Heart right ventricle (tissue), 16 donors: Measurements from ENCODE around the gene CACNA2D2. TPM values are rescaled to one million over a fixed set of nuclear protein-coding genes. Genes with fewer than 3 reads are reported as not detected.

ENCODE experiments used
- ATAC-seq, 8 donors: fragments of 200-7000 bp; cut with Tn5 transposase; one replicate each; pipeline ENCODE4 v1.9.1; 2020; ENCODE audit warnings: mild to moderate bottlenecking in 8 of 8, moderate library complexity in 8 of 8, moderate number of reproducible peaks in 1 of 8
- DNase-seq, 2 donors: peaks; one replicate each; pipeline ENCODE4 v3.0.0-alpha.2; 2020
- H3K27ac ChIP-seq, 10 donors: fragments of 200-600 bp; sonication (generic) in 2 of 10; one replicate each; pipeline versions ENCODE4 v1.5.0 to v1.8.0; 2020 to 2022; ENCODE audit warnings: mild to moderate bottlenecking in 3 of 10
- H3K27me3 ChIP-seq, 7 donors: fragments of 200-600 bp; one replicate each; pipeline ENCODE4 v1.8.0; 2021 to 2022; ENCODE audit warnings: mild to moderate bottlenecking in 2 of 7
- H3K36me3 ChIP-seq, 9 donors: fragments of 200-600 bp; sonication (generic) in 1 of 9; one replicate each; pipeline versions ENCODE4 v1.5.0 to v1.8.0; 2020 to 2022; ENCODE audit warnings: mild to moderate bottlenecking in 2 of 9
- H3K4me1 ChIP-seq, 9 donors: fragments of 200-600 bp; sonication (generic) in 1 of 9; one replicate each; pipeline versions ENCODE4 v1.5.0 to v1.8.0; 2020 to 2022; ENCODE audit warnings: mild to moderate bottlenecking in 4 of 9
- H3K4me3 ChIP-seq, 10 donors: fragments of 200-600 bp; sonication (generic) in 2 of 10; one replicate each; pipeline versions ENCODE4 v1.5.0 to v1.8.0; 2020 to 2022; ENCODE audit warnings: mild to moderate bottlenecking in 7 of 10, moderate library complexity in 2 of 10
- H3K9me3 ChIP-seq, 11 donors: fragments of 200-600 bp in 10 of 11; sonication (generic) in 2 of 11; one replicate each; pipeline versions ENCODE4 v1.5.0 to v1.8.0; 2013 to 2022; ENCODE audit warnings: mild to moderate bottlenecking in 2 of 11, control low read depth in 1 of 11, moderate library complexity in 1 of 11
- CTCF ChIP-seq, 9 donors: fragments of 200-600 bp; sonication (generic) in 2 of 9; IDR thresholded peaks; one replicate each; pipeline versions ENCODE4 v1.5.0 to v1.8.0; 2021 to 2022; ENCODE audit warnings: antibody characterized with exemption in 9 of 9, mild to moderate bottlenecking in 5 of 9, moderate library complexity in 1 of 9
- WGBS, 2 donors: extraction: QIAGEN DNeasy Blood & Tissue Kit; methylation state at CpG; one replicate each; pipeline ENCODE4 v1.1.7; 2013; ENCODE audit warnings: inconsistent platforms in 1 of 2; 5-methylcytosine and 5-hydroxymethylcytosine counted together
- intact Hi-C, 10 donors: fragments of 100-400 bp; cut with DNase I; formaldehyde crosslinking; loops; one replicate each; pipeline versions ENCODE4 v1.11.1 to v1.14.2; 2022
- polyA plus RNA-seq, 2 donors: library from polyadenylated mRNA; stranded (reverse); fragments of 200-250 nt; gene quantifications; one replicate each; pipeline ENCODE4 v1.2.3, GENCODE V29; 2013
- total RNA-seq, 10 donors: library from RNA; stranded (reverse); fragmentation: NEBNext Ultra II Directional in 3 of 10; extraction: Animal tissue kit (Norgen Biotek cat#: 25700) in 3 of 10; gene quantifications; one replicate each; pipeline versions ENCODE4 v1.2.1 to v1.2.4, GENCODE V29; 2021 to 2023
- donor health status: Arrhythmogenic right ventricular cardiomyopathy.
- donor health status: ischemic (EF 13 %, LVEDD 7.1; RV severe dilation, severe dysfunction).
- donor health status: healthy with polysubstance abuse.
- donor health status: DM: no; HTN: yes; CAD: no.
- donor health status: DM: no; HTN: no; CAD: no.
- donor health status: ischemic (EF 25% LVEDD 6.9; RV normal size, moderate dysfunction).
- donor health status: ischemic (EF 25% LVEDD 5.7; RV mildly dilated, moderate dysfunction).
- donor health status: healthy.
- donor health status: DM: yes; HTN: yes; CAD: no.
- donor health status: Ischemic cardiomyopathy.
- donor health status: ischemic (EF 35%, LVEDD 5.7; RV mildly dilated, moderate dysfunction).
- donor health status: nonischemic (EF 11% LVEDD 7.7; RV severe dilation, severe dysfunction).
- donor health status: DM: yes; HTN: yes; CAD: no.
- donor health status: PGD.
- donor health status: ischemic (EF 29% LVEDD 5.4; RV normal size, mild dysfunction).
- donor health status: nonischemic (EF 23%, LVEDD 6.1; RV moderate dilation, normal function).

CACNA2D2 gene
- total and polyA plus RNA-seq, 12 donors, result 0.42 to 3.9 (median 2.4) TPM

GRCh38 chr3:50466177-50466576 lies 37.3 kb downstream of the CACNA2D2 start:
- H3K27me3 ChIP-seq, result peaks cover 0 to 5% (median 0%) of the 10 kb centered on the region in 7 donors
- ATAC-seq (no peak), DNase-seq (no peak)
- intact Hi-C loops, result no loop called here
- no peaks in the 10 kb centered on the region for H3K9me3 ChIP-seq
- H3K36me3 ChIP-seq, result no peaks in the 10 kb centered on the region
- H3K4me1 ChIP-seq, result no peaks in the 10 kb centered on the region
- no peak overlapping the region for H3K4me3 ChIP-seq
- no peak for TF ChIP-seq CTCF (IDR thresholded peaks at IDR 0.05)
- H3K27ac ChIP-seq, result no peak overlapping the region
- WGBS, 2 donors, result 89 to 98% methylated on average over 6 of the region's 6 CpGs

GRCh38 chr3:50464569-50464968 lies 38.9 kb downstream of the CACNA2D2 start:
- intact Hi-C loops, result no loop called here
- Histone ChIP-seq H3K9me3 (no peaks in the 10 kb centered on the region), H3K27ac (no peak overlapping the region), H3K27me3 (peaks cover 0 to 12% (median 0%) of the 10 kb centered on the region in 7 donors), H3K4me1 (no peaks in the 10 kb centered on the region), H3K36me3 (no peaks in the 10 kb centered on the region), H3K4me3 (no peak overlapping the region)
- DNase-seq (no peak), ATAC-seq (no peak)
- WGBS, 2 donors, result 81 to 83% methylated on average over 6 of the region's 6 CpGs
- no peak for TF ChIP-seq CTCF (IDR thresholded peaks at IDR 0.05)

- Histone ChIP-seq H3K36me3 (no peaks in the 10 kb centered on the region), H3K9me3 (no peaks in the 10 kb centered on the region), H3K27ac (no peak overlapping the region), H3K4me3 (no peak overlapping the region), H3K4me1 (no peaks in the 10 kb centered on the region), H3K27me3 (peaks cover 0 to 13% (median 0%) of the 10 kb centered on the region in 7 donors)
- no peak for DNase-seq
- no peak for TF ChIP-seq CTCF (IDR thresholded peaks at IDR 0.05)
- WGBS, 2 donors, result 58 to 74% methylated on average over 3 of the region's 3 CpGs
- intact Hi-C loops, result no loop called here
- no peak for ATAC-seq
Observed at GRCh38 chr3:50459785-50460184, 43.6 kb downstream of the CACNA2D2 start.

GRCh38 chr3:50457988-50458387 lies 45.4 kb downstream of the CACNA2D2 start:
- Histone ChIP-seq H3K27ac (no peak overlapping the region), H3K9me3 (no peaks in the 10 kb centered on the region), H3K4me1 (no peaks in the 10 kb centered on the region), H3K4me3 (no peak overlapping the region), H3K27me3 (peaks cover 0 to 13% (median 0%) of the 10 kb centered on the region in 7 donors), H3K36me3 (no peaks in the 10 kb centered on the region)
- no peak for TF ChIP-seq CTCF (IDR thresholded peaks at IDR 0.05)
- ATAC-seq (no peak), DNase-seq (no peak)
- 72 to 86% methylated on average over 7 of the region's 7 CpGs for WGBS, 2 donors
- intact Hi-C loops, result no loop called here
